Effector memory CD4-positive, alpha-beta T cell (primary cell): Measurements from ENCODE around the gene CLASP1.
"Not testable (repeated sequence)": the region's sequence is repeated elsewhere in the genome, so short reads cannot be mapped to it uniquely, and the experiment has no call there.

ENCODE experiments used
- DNase-seq, 3 donors: peaks; one replicate each; pipeline ENCODE4 v3.0.0-alpha.2; 2020
- H3K27ac ChIP-seq: 2 replicates; pipeline ENCODE4 v1.7.0; 2013; ENCODE audit warnings: mild to moderate bottlenecking, low read length, moderate library complexity; ENCODE audit not compliant: insufficient read depth, poor library complexity, severe bottlenecking
- H3K27me3 ChIP-seq: replicated peaks from 2 replicates; pipeline ENCODE4 v1.7.0; 2013; ENCODE audit warnings: mild to moderate bottlenecking, low read length; ENCODE audit not compliant: insufficient read depth, control insufficient read depth, poor library complexity, severe bottlenecking
- H3K36me3 ChIP-seq: 2 replicates; pipeline ENCODE4 v1.7.0; 2013; ENCODE audit warnings: mild to moderate bottlenecking, low read length, moderate library complexity; ENCODE audit not compliant: control insufficient read depth, insufficient read depth
- H3K4me1 ChIP-seq: 2 replicates; pipeline ENCODE4 v1.7.0; 2013; ENCODE audit warnings: low read length, mild to moderate bottlenecking; ENCODE audit not compliant: control insufficient read depth, insufficient read depth, poor library complexity, severe bottlenecking
- H3K4me3 ChIP-seq: 2 replicates; pipeline ENCODE4 v1.7.0; 2013; ENCODE audit warnings: low read length, low read depth, mild to moderate bottlenecking; ENCODE audit not compliant: insufficient read depth, poor library complexity, severe bottlenecking
- H3K9me3 ChIP-seq: 2 replicates; pipeline ENCODE4 v1.7.0; 2013; ENCODE audit warnings: mild to moderate bottlenecking, low read length, moderate library complexity; ENCODE audit not compliant: control insufficient read depth

Gene CLASP1

DNA sequence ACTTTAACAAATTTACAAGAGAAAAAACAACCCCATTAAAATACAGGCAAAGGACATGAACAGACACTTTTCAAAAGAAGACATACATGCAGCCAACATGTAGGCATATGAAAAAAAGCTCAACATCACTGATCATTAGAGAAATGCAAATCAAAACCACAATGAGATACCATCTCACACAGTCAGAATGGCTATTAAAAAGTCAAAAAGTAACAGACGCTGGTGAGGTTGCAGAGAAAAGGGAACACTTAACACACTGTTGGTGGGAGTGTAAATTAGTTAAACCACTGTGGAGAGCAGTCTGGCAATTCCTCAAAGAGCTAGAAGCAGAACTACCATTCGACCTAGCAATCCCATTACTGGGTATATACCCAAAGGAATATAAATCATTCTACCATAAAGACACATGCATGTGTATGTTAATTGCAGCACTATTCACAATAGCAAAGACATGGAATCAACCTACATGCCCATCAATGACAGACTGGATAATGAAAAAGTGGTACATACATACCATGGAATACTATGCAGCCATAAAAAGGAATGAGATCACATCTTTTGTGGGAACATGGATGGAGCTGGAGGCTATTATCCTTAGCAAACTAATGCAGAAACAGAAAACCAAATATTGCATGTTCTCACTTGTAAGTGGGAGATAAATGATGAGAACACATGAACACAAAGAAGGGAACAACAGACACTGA, 96.6 kb downstream of the CLASP1 start:
- not testable (repeated sequence) for H3K4me1 ChIP-seq, H3K36me3 ChIP-seq, DNase-seq, H3K9me3 ChIP-seq, H3K27ac ChIP-seq, H3K4me3 ChIP-seq, H3K27me3 ChIP-seq

GRCh38 chr2:121550669-121551068, 98.6 kb downstream of the CLASP1 start:
- no peaks in the 10 kb centered on the region for H3K27me3 ChIP-seq
- no peaks in the 10 kb centered on the region for H3K36me3 ChIP-seq
- H3K4me3 ChIP-seq: no peak overlapping the region
- H3K27ac ChIP-seq: no peak overlapping the region
- H3K4me1 ChIP-seq: no peaks in the 10 kb centered on the region
- no peaks in the 10 kb centered on the region for H3K9me3 ChIP-seq
- DNase-seq: no peak

GRCh38 chr2:121547646-121548045, 101.6 kb downstream of the CLASP1 start:
- no peaks in the 10 kb centered on the region for H3K27me3 ChIP-seq
- H3K9me3 ChIP-seq: no peaks in the 10 kb centered on the region
- DNase-seq: no peak
- H3K4me1 ChIP-seq: no peaks in the 10 kb centered on the region
- H3K27ac ChIP-seq: no peak overlapping the region
- H3K4me3 ChIP-seq: no peak overlapping the region
- H3K36me3 ChIP-seq: no peaks in the 10 kb centered on the region

DNA sequence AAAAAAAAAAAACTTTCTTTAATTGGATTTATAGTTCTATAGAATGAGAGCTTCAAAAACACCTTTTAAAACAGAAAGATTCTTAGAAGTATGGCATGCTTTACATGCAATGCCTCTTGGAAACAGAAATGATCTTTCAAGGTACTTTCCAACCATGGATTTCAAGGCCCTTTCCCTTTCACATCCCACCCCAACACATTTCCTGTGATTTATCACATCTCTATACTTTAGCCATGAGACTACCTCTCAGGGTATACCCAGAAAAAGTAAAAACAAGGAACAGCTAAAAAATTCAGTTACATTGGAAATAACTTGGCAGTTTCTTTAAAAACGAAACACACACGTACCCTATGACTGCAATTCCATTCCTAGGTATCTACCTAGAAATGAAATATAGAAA, 103.3 kb downstream of the CLASP1 start:
- H3K4me3 ChIP-seq: no peak overlapping the region
- H3K9me3 ChIP-seq: no peaks in the 10 kb centered on the region
- no peak for DNase-seq
- no peaks in the 10 kb centered on the region for H3K36me3 ChIP-seq
- no peaks in the 10 kb centered on the region for H3K4me1 ChIP-seq
- H3K27me3 ChIP-seq: no peaks in the 10 kb centered on the region
- no peak overlapping the region for H3K27ac ChIP-seq

- Histone ChIP-seq H3K9me3 (no peaks in the 10 kb centered on the region), H3K4me1 (no peaks in the 10 kb centered on the region), H3K27ac (no peak overlapping the region), H3K27me3 (no peaks in the 10 kb centered on the region), H3K4me3 (no peak overlapping the region), H3K36me3 (no peaks in the 10 kb centered on the region)
- DNase-seq: no peak
Observed at GRCh38 chr2:121545257-121545656, 104.0 kb downstream of the CLASP1 start.

GRCh38 chr2:121541495-121541894, 107.8 kb downstream of the CLASP1 start:
- Histone ChIP-seq H3K27ac (no peak overlapping the region), H3K36me3 (no peaks in the 10 kb centered on the region), H3K4me1 (no peaks in the 10 kb centered on the region), H3K4me3 (no peak overlapping the region), H3K27me3 (no peaks in the 10 kb centered on the region), H3K9me3 (no peaks in the 10 kb centered on the region)
- no peak for DNase-seq

DNA sequence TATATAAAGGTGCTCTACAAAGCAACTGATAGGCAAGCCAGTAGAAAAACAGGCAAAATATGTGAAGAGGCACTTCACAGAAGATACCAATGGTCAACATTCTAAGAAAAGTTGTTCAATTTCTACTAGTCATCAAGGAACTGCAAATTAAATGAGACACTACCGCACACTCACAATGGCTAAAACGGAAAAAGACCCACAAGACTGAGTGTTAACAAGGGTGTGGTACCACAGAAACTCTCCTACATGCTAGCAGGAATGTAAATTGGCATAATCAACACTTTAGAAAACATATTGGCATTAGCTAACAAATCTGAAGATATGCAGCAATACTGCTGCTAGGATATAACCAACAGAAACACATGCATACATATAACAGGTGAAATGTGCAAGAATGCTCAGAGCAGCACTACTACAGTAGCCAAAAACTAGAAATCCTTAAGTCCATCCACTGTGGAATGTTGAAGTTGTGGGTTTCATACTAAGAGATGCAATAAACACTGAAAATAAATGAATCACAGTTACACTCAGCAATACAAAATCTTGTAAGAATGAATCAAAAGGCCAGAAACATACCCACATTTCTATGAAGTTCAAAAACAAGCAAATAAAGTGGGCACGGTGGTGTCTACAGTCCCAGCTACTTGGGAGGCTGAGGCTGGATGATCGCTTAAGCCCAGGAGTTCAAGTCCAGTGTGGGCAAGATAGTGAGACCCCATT, 109.4 kb downstream of the CLASP1 start:
- no peak overlapping the region for H3K4me3 ChIP-seq
- H3K27me3 ChIP-seq: no peaks in the 10 kb centered on the region
- DNase-seq: no peak
- H3K4me1 ChIP-seq: no peaks in the 10 kb centered on the region
- no peak overlapping the region for H3K27ac ChIP-seq
- no peaks in the 10 kb centered on the region for H3K9me3 ChIP-seq
- no peaks in the 10 kb centered on the region for H3K36me3 ChIP-seq

DNA sequence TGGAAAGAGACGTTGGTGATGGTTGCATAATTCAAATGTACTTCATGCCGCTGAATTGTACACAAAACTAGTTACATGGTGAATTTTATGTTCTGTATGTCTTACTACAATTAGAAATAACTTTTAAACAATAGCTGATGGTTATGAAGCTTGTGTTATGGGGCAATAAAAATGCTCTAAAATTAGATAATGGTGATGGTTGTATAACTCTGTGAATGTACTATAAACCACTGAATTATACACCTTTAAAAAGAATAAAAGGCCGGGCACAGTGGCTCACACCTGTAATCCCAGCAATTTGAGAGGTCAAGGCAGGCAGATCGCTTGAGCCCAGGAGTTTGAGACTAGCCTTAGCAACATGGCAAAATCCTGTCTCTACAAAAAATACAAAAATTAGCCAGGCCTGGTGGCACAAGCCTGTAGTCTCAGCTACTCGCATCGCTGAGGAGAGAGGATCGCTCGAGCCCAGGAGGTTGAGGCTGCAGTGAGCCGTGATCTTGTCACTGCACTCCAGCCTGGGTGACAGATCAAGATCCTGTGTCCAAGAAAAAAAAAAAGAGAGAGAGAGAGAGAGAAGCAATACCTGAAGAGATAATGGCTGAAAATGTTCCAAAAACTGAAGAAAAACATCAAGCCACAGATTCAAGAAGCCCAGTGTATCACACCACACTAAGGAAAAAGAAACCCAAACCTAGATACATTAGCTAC, 112.3 kb downstream of the CLASP1 start:
- H3K27ac ChIP-seq: no peak overlapping the region
- no peaks in the 10 kb centered on the region for H3K27me3 ChIP-seq
- no peaks in the 10 kb centered on the region for H3K36me3 ChIP-seq
- H3K4me3 ChIP-seq: no peak overlapping the region
- no peaks in the 10 kb centered on the region for H3K4me1 ChIP-seq
- no peak for DNase-seq
- H3K9me3 ChIP-seq: no peaks in the 10 kb centered on the region

GRCh38 chr2:121536347-121536746, 112.9 kb downstream of the CLASP1 start:
- Histone ChIP-seq H3K9me3 (no peaks in the 10 kb centered on the region), H3K36me3 (no peaks in the 10 kb centered on the region), H3K4me3 (no peak overlapping the region), H3K27me3 (no peaks in the 10 kb centered on the region), H3K27ac (no peak overlapping the region), H3K4me1 (no peaks in the 10 kb centered on the region)
- DNase-seq: no peak

DNA sequence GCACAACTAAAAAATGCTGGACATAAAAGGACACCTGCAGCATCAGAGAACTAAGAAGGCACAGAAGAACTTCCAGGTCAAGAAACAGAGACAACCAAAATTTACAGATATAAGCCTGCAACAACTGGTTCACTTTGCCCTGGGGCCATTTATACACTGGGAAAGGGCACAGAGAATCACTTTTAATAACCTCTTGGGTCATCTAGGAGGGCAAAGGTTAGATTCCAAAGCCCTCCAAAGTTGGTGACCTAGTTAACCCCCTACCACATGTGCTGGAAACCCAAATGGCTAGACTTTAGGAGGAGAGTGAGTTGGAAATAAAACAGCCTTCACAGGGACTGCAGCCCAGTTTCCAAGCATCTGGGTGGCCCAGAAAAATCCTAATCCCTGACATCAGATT, 115.3 kb downstream of the CLASP1 start:
- Histone ChIP-seq H3K4me3 (no peak overlapping the region), H3K9me3 (no peaks in the 10 kb centered on the region), H3K4me1 (peaks cover 5% of the 10 kb centered on the region), H3K27ac (no peak overlapping the region), H3K27me3 (no peaks in the 10 kb centered on the region), H3K36me3 (no peaks in the 10 kb centered on the region)
- no peak for DNase-seq
